Hepatocyte (in vitro differentiated cells): ENCODE measurements around the gene CGRRF1.

ENCODE experiments used
- CTCF ChIP-seq: fragments of 200-600 bp; sonication (generic); IDR thresholded peaks from 2 replicates; pipeline ENCODE4 v1.5.1; 2016; ENCODE audit warnings: antibody characterized with exemption, mild to moderate bottlenecking; ENCODE audit not compliant: poor library complexity
- EZH2 ChIP-seq: fragments of 200-600 bp; sonication (generic); IDR thresholded peaks from 2 replicates; pipeline ENCODE4 v1.6.1; 2016; ENCODE audit warnings: antibody characterized with exemption, mild to moderate bottlenecking, borderline replicate concordance
- EZH2phosphoT487 ChIP-seq: fragments of 200-600 bp; sonication (generic); IDR thresholded peaks from one replicate; pipeline ENCODE4 v1.6.1; 2018; ENCODE audit warnings: antibody characterized with exemption, mild to moderate bottlenecking, low read depth, moderate library complexity; ENCODE audit not compliant: unreplicated experiment, severe bottlenecking

- TF ChIP-seq CTCF (no peak), EZH2 (no peak), EZH2phosphoT487 (no peak)
Measured at GRCh38 chr14:54554401-54554800, 44.7 kb downstream of the CGRRF1 start.
